ENCODE data around the gene MTX1. TPM values are rescaled to one million over a fixed set of nuclear protein-coding genes. Genes with fewer than 3 reads are reported as not detected.
"Not testable (repeated sequence)": the region's sequence is repeated elsewhere in the genome, so short reads cannot be mapped to it uniquely, and the experiment has no call there.

MTX1 gene
- total RNA-seq, 2 donors from 2014 or later = 49.6 to 57.1 TPM

DNA sequence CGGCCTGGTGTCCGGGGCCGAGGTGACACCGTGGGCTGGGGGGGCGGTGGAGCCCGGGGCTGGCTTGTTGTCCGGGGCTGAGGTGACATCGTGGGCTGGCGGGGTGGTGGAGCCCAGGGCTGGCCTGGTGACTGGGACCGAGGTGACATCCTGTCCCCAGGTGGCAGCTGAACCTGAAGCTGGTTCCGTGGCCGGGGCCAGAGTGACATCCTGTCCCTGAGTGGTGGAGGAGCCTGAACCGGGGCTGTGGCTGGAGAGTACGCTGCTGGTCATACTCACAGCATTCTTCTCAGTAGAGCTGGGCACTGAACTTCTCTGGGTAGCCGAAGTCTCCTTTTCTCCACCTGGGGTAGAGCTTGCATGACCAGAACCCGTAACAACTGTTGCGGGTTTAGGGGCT lies 16.6 kb upstream of the MTX1 start:
- H3K36me3 ChIP-seq = no peaks in the 10 kb centered on the region
- TF ChIP-seq, protein P1, sequence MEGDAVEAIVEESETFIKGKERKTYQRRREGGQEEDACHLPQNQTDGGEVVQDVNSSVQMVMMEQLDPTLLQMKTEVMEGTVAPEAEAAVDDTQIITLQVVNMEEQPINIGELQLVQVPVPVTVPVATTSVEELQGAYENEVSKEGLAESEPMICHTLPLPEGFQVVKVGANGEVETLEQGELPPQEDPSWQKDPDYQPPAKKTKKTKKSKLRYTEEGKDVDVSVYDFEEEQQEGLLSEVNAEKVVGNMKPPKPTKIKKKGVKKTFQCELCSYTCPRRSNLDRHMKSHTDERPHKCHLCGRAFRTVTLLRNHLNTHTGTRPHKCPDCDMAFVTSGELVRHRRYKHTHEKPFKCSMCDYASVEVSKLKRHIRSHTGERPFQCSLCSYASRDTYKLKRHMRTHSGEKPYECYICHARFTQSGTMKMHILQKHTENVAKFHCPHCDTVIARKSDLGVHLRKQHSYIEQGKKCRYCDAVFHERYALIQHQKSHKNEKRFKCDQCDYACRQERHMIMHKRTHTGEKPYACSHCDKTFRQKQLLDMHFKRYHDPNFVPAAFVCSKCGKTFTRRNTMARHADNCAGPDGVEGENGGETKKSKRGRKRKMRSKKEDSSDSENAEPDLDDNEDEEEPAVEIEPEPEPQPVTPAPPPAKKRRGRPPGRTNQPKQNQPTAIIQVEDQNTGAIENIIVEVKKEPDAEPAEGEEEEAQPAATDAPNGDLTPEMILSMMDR (IDR thresholded peaks at IDR 0.05) = no peak
- TF ChIP-seq POLR2AphosphoS5 (IDR thresholded peaks at IDR 0.05) (no peak), POLR2A (IDR thresholded peaks at IDR 0.05) (no peak)
- intact Hi-C loops (cut with DNase I) = no loop called here
- peak overlapping the region in 1 of 2 donors; percentile 82 for H3K27ac ChIP-seq
- no peaks in the 10 kb centered on the region for H3K27me3 ChIP-seq (replicated peaks; ENCODE audit: insufficient read depth)
- H3K9me3 ChIP-seq = no peaks in the 10 kb centered on the region
- peaks cover 19% of the 10 kb centered on the region for H3K4me1 ChIP-seq (replicated peaks)
- WGBS = 89% methylated on average over 16 of the region's 17 CpGs
- no peak overlapping the region for H3K4me3 ChIP-seq
- DNase-seq (ENCODE audit: low spot score) = no peak

DNA sequence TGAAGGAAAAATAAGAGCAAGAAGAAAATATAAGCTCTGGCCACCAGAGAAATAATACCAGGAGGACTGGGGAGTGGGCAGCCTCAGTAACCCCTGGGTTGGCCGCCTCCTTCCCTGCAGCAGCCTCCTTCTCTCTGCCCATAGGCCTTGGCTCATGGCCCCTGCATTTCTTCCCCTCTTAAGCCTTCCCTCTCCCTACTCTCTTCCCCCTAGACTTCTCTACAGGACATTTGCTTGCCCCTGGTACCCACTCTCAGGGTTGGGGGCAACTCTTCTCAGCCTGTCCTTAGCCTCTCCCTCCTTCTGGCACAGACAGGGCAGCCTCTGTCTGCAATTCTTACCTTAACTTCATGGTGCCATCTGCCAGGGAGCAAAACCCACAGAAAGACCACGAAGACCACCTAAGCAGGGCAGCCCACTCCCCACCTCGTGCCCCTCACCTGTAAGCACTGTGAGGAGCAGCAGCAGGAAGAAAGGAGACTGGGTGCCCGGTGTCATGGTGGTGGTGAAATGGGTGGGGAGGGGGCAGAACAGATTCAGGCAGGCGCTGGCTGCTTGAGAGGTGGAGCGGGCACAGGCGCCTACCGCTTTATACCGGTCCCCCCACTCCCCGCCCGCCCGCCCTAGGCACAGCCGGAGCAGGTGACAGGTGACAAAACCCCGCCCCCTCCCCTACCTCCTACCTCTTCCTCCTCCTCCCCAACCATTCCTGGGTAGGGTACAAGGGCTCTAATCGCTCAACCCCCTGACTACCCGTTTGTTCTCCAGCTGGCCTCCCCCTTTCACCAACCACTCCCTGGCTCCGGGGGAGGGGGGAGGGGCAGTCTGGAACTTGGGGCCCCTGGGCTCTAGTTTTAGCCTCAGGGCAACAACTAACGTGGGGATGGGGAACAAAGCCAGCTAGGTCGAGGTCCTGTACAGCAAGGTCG lies 15.9 kb upstream of the MTX1 start:
- TF ChIP-seq, protein P1 (IDR thresholded peaks at IDR 0.05) = no peak
- peak; percentile 43 for TF ChIP-seq POLR2A (IDR thresholded peaks at IDR 0.05)
- Histone ChIP-seq H3K36me3 (no peaks in the 10 kb centered on the region), H3K9me3 (no peaks in the 10 kb centered on the region), H3K4me1 (replicated peaks) (peaks cover 19% of the 10 kb centered on the region), H3K27me3 (replicated peaks; ENCODE audit: insufficient read depth) (no peaks in the 10 kb centered on the region), H3K27ac (peak overlapping the region; percentile 73 to 82), H3K4me3 (peak overlapping the region; percentile 29 to 40)
- intact Hi-C loops (cut with DNase I) = no loop called here
- 33% methylated on average over 20 of the region's 20 CpGs for WGBS
- DNase-seq (ENCODE audit: low spot score) = peak; percentile 41

DNA sequence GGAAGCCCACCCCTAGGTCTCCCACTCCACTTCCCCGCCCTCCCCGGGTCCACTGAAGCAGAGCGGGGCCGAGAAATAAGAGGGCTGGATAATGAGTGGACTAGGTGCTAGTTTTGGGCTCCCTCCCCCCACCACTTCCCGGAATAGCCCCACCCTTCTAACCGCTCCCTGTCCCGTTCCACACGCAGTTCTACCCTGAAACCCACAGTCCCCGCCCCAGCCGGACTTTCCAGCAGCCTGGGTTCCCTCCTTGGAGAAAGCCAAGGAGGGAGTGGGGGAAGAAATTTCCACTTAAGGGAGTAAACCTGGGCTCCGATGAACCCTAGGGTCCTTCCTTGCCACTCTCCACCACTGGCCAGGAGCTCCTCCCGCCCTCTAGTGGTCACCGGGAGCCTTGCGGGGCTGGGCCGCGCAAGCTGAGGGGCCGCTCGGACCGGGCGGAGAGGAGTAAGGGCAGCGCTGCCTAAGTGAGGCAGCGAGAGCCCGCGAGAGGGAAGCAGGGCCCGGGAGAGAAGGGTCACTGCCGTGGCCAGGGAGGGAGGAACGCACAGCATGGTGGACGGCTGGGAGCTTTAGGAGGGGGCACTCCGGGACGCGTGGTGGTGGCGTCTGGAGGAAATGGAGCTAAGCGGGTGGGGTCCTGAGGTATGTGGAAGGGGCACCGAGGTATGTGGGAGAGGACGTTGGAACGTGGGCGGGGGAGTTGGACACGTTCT lies 15.1 kb upstream of the MTX1 start:
- peak overlapping the region; percentile 29 to 40 for H3K4me3 ChIP-seq
- no peaks in the 10 kb centered on the region for H3K36me3 ChIP-seq
- 1% methylated on average over 38 of the region's 38 CpGs for WGBS
- peak overlapping the region; percentile 73 to 82 for H3K27ac ChIP-seq
- no peak for TF ChIP-seq POLR2AphosphoS5 (IDR thresholded peaks at IDR 0.05)
- TF ChIP-seq POLR2A (IDR thresholded peaks at IDR 0.05) = peak; percentile 64
- TF ChIP-seq, protein P1 (IDR thresholded peaks at IDR 0.05) = peak; percentile 87 to 99 (median 92)
- no peaks in the 10 kb centered on the region for H3K27me3 ChIP-seq (replicated peaks; ENCODE audit: insufficient read depth)
- no peaks in the 10 kb centered on the region for H3K9me3 ChIP-seq
- intact Hi-C loops (cut with DNase I) = no loop called here
- peaks cover 19% of the 10 kb centered on the region for H3K4me1 ChIP-seq (replicated peaks)
- DNase-seq (ENCODE audit: low spot score) = peak; percentile 75

DNA sequence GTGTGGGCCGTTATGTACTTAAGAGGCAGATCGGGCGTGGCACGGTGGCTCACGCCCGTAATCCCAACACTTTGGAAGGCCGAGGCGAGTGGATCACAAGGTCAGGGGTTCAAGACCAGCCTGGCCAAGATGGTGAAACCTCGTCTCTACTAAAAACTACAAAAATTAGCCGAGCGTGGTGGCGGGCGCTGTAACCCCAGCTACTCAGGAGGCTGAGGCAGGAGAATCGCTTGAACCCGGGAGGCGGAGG lies 14.6 kb upstream of the MTX1 start:
- H3K4me1 ChIP-seq (replicated peaks) = peaks cover 19% of the 10 kb centered on the region

DNA sequence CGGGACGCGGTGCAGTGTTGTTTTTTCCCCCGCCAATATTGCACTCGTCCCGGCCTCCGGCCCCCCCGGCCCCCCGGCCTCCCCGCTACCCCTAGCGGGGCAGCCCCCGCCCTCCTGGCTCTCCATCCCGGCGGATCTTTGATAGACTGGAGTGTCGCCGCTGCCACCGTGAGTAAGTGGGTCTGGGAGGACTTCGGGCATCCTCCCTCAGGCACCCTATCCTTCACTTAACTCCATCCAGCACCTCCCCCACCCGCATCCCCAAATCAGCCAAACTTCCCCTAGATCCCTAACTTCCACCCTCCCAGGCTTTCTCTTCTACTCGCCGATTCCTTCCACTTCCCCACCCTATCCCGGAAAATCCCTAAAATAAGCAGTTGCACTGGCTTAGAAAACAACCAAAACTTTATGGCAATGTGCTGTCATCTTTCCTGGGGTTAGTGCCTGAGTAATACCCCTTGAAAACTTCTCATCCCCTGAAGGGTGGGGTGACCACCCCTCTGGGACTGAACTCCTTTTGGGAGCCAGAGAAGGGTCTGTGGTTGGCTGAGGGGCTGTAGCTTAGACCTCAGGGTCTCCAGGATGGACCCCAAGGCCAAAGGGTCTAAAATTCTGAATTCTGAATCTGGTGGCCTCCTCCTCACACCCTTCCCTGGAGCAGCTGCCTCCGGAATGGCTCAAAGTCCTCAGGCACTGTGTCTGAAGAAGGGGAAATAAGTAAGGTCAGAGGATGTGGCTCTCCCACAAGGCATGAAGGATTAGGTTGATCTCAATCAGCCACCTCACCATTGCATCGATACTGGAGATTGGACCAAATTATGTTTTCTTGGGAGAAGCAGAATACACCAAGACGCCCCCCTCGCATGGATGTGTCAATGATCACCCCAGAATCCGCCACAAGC lies 13.0 kb upstream of the MTX1 start:
- no peaks in the 10 kb centered on the region for H3K9me3 ChIP-seq
- WGBS = 19% methylated on average over 26 of the region's 27 CpGs
- no peaks in the 10 kb centered on the region for H3K36me3 ChIP-seq
- H3K27me3 ChIP-seq (replicated peaks; ENCODE audit: insufficient read depth) = no peaks in the 10 kb centered on the region
- TF ChIP-seq POLR2A (IDR thresholded peaks at IDR 0.05) (no peak), POLR2AphosphoS5 (IDR thresholded peaks at IDR 0.05) (no peak)
- TF ChIP-seq, protein P1 (IDR thresholded peaks at IDR 0.05) = no peak
- H3K4me3 ChIP-seq = peak overlapping the region; percentile 29 to 40
- peaks cover 19% of the 10 kb centered on the region for H3K4me1 ChIP-seq (replicated peaks)
- intact Hi-C loops (cut with DNase I) = no loop called here
- H3K27ac ChIP-seq = peak overlapping the region; percentile 43 to 82
- no peak for DNase-seq (ENCODE audit: low spot score)

More for the DNA sequence above, 14.6 kb upstream of the MTX1 start:
- H3K27me3 ChIP-seq (replicated peaks; ENCODE audit: insufficient read depth); H3K9me3 ChIP-seq; DNase-seq (ENCODE audit: low spot score); H3K36me3 ChIP-seq; intact Hi-C loops (cut with DNase I): not testable (repeated sequence)
- Histone ChIP-seq H3K4me3 (peak overlapping the region; percentile 29 to 40), H3K27ac (peak overlapping the region; percentile 73 to 82)
- WGBS = 3% methylated on average over 16 of the region's 16 CpGs
